PC-3 (cell line): ENCODE measurements around the gene CCIN.

Source experiments
- EZH2 ChIP-seq: fragments of 300-600 bp; sonication (generic); IDR thresholded peaks from one replicate; pipeline ENCODE4 v1.6.1; 2017; ENCODE audit warnings: antibody characterized with exemption, mild to moderate bottlenecking, low read length; ENCODE audit not compliant: unreplicated experiment
- EZH2phosphoT487 ChIP-seq: fragments of 300-600 bp; sonication (generic); IDR thresholded peaks from 2 replicates; pipeline ENCODE4 v1.6.1; 2018; ENCODE audit warnings: mild to moderate bottlenecking, antibody characterized with exemption, low read length, borderline replicate concordance
- TF ChIP-seq, protein P1 (sequence below): fragments of 300-600 bp; sonication (generic); conservative IDR thresholded peaks from 2 replicates; pipeline ENCODE4 v1.5.1; 2017; ENCODE audit warnings: antibody characterized with exemption, low read depth, mild to moderate bottlenecking, low read length

DNA sequence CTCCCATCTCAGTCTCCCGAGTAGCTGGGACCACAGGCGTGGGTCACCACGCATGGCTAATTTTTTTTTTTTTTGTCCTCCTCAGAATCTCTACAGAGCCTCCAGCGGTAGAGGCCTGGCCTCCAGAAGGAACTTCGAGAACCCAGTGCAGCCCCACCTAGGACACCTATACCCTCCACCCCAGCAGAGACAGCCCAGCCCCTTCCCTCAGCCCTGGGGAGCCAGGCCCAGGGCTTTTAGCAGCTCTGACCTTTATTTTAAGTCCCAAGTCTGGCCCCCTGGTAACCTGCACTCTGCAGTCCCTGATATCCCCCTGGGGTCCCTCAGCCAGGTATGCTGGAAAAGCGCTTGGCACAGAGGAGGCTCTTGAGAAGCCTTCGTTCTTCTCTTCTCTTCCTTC, 27.4 kb upstream of the CCIN start:
- TF ChIP-seq, protein P1, sequence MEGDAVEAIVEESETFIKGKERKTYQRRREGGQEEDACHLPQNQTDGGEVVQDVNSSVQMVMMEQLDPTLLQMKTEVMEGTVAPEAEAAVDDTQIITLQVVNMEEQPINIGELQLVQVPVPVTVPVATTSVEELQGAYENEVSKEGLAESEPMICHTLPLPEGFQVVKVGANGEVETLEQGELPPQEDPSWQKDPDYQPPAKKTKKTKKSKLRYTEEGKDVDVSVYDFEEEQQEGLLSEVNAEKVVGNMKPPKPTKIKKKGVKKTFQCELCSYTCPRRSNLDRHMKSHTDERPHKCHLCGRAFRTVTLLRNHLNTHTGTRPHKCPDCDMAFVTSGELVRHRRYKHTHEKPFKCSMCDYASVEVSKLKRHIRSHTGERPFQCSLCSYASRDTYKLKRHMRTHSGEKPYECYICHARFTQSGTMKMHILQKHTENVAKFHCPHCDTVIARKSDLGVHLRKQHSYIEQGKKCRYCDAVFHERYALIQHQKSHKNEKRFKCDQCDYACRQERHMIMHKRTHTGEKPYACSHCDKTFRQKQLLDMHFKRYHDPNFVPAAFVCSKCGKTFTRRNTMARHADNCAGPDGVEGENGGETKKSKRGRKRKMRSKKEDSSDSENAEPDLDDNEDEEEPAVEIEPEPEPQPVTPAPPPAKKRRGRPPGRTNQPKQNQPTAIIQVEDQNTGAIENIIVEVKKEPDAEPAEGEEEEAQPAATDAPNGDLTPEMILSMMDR = no peak
- no peak for TF ChIP-seq EZH2phosphoT487
- TF ChIP-seq EZH2 = no peak
